Esophagus muscularis mucosa (tissue), 4 donors: ENCODE measurements around the gene SLC43A1. TPM values are rescaled to one million over a fixed set of nuclear protein-coding genes. Genes with fewer than 3 reads are reported as not detected.

Experiments used
- DNase-seq: peaks from one replicate; pipeline ENCODE4 v3.0.0-alpha.2; 2017; ENCODE audit errors: extremely low spot score
- H3K27ac ChIP-seq, 4 donors: fragments of 200-600 bp; sonication (generic); replicated peaks in 1 of 4; 1 replicate in 3 of 4; 2 replicates in 1 of 4; pipeline ENCODE4 v1.5.1; 2016 to 2019; ENCODE audit warnings: mild to moderate bottlenecking in 1 of 4
- H3K27me3 ChIP-seq, 4 donors: fragments of 200-600 bp; sonication (generic); one replicate each; pipeline versions ENCODE4 v1.5.1 to v1.6.0; 2016 to 2019
- H3K36me3 ChIP-seq, 4 donors: fragments of 200-600 bp; sonication (generic); one replicate each; pipeline ENCODE4 v1.5.1; 2016 to 2019
- H3K4me1 ChIP-seq, 4 donors: fragments of 200-600 bp; sonication (generic); one replicate each; pipeline ENCODE4 v1.5.1; 2016 to 2019
- H3K4me3 ChIP-seq, 4 donors: fragments of 200-600 bp; sonication (generic); 1 replicate in 2 of 4; 2 replicates in 2 of 4; pipeline ENCODE4 v1.5.1; 2016 to 2019; ENCODE audit warnings: mild to moderate bottlenecking in 4 of 4, moderate library complexity in 1 of 4
- H3K9me3 ChIP-seq, 4 donors: fragments of 200-600 bp; sonication (generic); 1 replicate in 3 of 4; 2 replicates in 1 of 4; pipeline ENCODE4 v1.5.1; 2016 to 2019
- EP300 ChIP-seq: sonication (generic); formaldehyde crosslinking; IDR thresholded peaks from one replicate; pipeline ENCODE4 v1.6.1; 2017; ENCODE audit warnings: antibody characterized with exemption
- POLR2A ChIP-seq: fragments of 450-650 bp; IDR thresholded peaks from one replicate; pipeline ENCODE4 v1.6.1; 2017; ENCODE audit warnings: antibody characterized with exemption, moderate library complexity, mild to moderate bottlenecking, low read depth
- POLR2AphosphoS5 ChIP-seq, 2 donors: sonication (generic); formaldehyde crosslinking; IDR thresholded peaks; one replicate each; pipeline ENCODE4 v1.6.1; 2017; ENCODE audit warnings: antibody characterized with exemption in 2 of 2
- WGBS: methylation state at CpG from one replicate; pipeline ENCODE4 v1.1.5; 2018; 5-methylcytosine and 5-hydroxymethylcytosine counted together
- intact Hi-C: fragments of 100-400 bp; cut with DNase I; formaldehyde crosslinking; loops from one replicate; pipeline ENCODE4 v1.15.1; 2023
- total RNA-seq, 4 donors: library from RNA; depleted of rRNA; stranded (reverse); fragments of >200 nt; gene quantifications; one replicate each; pipeline versions ENCODE4 v1.1.0 to v1.2.1, GENCODE V29; 2016
- TF ChIP-seq, protein P1 (sequence below), 3 experiments: fragments of 200-600 bp in 2 of 3; fragments of 450-650 bp in 1 of 3; sonication (generic) in 2 of 3; IDR thresholded peaks; one replicate each; pipeline ENCODE4 v1.5.1; 2017 to 2019; ENCODE audit warnings: antibody characterized with exemption in 3 of 3, mild to moderate bottlenecking in 2 of 3, moderate library complexity in 1 of 3

SLC43A1 gene
- total RNA-seq, 4 donors from 2014 or later: 17.7 to 33.2 (median 23.5) TPM

DNA sequence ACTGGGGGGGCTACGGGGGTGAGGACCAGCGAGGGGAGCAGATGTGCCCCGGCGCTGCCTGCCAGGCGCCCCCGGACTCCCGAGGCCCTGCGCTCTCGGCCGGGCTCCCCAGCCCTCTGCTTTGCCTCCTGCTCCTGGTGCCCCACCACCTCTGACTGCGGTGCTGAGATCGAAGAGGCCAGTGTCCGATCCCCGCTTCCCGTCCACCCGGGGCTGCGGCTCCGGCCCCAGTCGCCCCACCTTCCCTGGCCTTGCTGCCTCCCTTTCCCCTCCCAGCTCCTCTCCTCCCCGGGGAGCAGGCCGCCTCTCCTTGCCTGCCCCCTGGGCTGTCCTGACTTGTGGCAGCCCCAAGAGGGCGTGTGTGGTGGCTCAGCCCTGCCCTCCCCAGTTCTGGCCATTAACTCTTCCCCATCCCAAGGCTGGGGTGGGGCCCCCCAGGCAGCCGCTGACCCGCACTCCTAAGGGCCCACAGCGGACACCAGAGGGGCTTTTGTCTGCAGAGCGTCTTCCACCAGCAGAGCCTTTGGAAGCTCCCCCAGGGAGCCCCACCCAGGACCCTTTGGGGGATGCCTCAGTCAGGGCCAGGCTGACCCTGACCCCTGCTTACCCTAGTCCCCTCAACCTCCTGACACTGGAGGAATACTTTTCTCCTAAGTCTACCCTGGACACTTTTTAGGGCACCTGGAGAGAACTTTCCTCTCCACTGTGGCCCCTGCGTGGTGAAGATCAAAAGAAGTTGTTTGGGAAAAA is 38.6 kb downstream of the SLC43A1 start:
- TF ChIP-seq, protein P1, sequence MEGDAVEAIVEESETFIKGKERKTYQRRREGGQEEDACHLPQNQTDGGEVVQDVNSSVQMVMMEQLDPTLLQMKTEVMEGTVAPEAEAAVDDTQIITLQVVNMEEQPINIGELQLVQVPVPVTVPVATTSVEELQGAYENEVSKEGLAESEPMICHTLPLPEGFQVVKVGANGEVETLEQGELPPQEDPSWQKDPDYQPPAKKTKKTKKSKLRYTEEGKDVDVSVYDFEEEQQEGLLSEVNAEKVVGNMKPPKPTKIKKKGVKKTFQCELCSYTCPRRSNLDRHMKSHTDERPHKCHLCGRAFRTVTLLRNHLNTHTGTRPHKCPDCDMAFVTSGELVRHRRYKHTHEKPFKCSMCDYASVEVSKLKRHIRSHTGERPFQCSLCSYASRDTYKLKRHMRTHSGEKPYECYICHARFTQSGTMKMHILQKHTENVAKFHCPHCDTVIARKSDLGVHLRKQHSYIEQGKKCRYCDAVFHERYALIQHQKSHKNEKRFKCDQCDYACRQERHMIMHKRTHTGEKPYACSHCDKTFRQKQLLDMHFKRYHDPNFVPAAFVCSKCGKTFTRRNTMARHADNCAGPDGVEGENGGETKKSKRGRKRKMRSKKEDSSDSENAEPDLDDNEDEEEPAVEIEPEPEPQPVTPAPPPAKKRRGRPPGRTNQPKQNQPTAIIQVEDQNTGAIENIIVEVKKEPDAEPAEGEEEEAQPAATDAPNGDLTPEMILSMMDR (IDR thresholded peaks at IDR 0.05): peak; percentile 31 to 55 (median 34)
- TF ChIP-seq EP300 (no peak), POLR2AphosphoS5 (IDR thresholded peaks at IDR 0.05) (peak in 1 of 2 donors; percentile 27)
- Histone ChIP-seq H3K4me3 (peak overlapping the region; percentile 57 to 60 (median 58)), H3K9me3 (no peaks in the 10 kb centered on the region), H3K36me3 (no peaks in the 10 kb centered on the region), H3K4me1 (peaks cover 8 to 19% (median 17%) of the 10 kb centered on the region in 4 donors), H3K27ac (no peak overlapping the region), H3K27me3 (peaks cover 0 to 53% (median 6%) of the 10 kb centered on the region in 4 donors)
- intact Hi-C loops: no loop called here
- WGBS: 23% methylated on average over 16 of the region's 27 CpGs
- DNase-seq: no peak

- intact Hi-C loops: no loop called here
- Histone ChIP-seq H3K4me1 (peaks cover 8 to 19% (median 17%) of the 10 kb centered on the region in 4 donors), H3K36me3 (no peaks in the 10 kb centered on the region), H3K27me3 (peaks cover 0 to 54% (median 6%) of the 10 kb centered on the region in 4 donors), H3K9me3 (no peaks in the 10 kb centered on the region), H3K4me3 (peak overlapping the region; percentile 57 to 60 (median 58)), H3K27ac (no peak overlapping the region)
- 27% methylated on average over 10 of the region's 80 CpGs for WGBS
- no peak for DNase-seq
- TF ChIP-seq POLR2A: no peak
- no peak for TF ChIP-seq EP300
- TF ChIP-seq, protein P1 (IDR thresholded peaks at IDR 0.05): no peak
- no peak for TF ChIP-seq POLR2AphosphoS5 (IDR thresholded peaks at IDR 0.05)
These were observed 39.3 kb downstream of the SLC43A1 start for GRCh38 chr11:57476047-57476756.

DNA sequence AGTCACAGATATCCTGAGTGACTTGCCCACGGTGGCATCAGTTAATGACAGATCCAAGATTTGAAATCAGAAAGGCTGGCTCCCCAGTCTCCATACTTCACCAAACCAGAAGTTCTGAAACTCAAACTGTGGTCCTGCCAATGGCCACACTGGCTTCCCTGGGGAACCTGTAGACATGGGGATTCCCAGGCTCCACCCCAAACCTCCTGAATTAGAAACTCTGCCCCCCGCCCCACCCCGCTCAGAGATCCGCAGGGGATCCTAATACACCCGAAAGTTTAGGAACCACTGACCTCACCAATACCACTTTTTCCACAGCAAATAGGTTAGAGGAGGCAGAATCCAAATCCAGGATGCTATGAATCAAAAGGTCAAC is 39.8 kb downstream of the SLC43A1 start:
- intact Hi-C loops: no loop called here
- TF ChIP-seq POLR2AphosphoS5 (IDR thresholded peaks at IDR 0.05) (no peak), POLR2A (no peak), EP300 (no peak)
- TF ChIP-seq, protein P1 (IDR thresholded peaks at IDR 0.05): no peak
- Histone ChIP-seq H3K4me1 (peaks cover 8 to 19% (median 17%) of the 10 kb centered on the region in 4 donors), H3K4me3 (peak overlapping the region; percentile 57 to 60 (median 58)), H3K27ac (no peak overlapping the region), H3K27me3 (peaks cover 0 to 55% (median 6%) of the 10 kb centered on the region in 4 donors), H3K36me3 (no peaks in the 10 kb centered on the region), H3K9me3 (no peaks in the 10 kb centered on the region)
- DNase-seq: no peak
- WGBS: 68% methylated on average over 5 of the region's 5 CpGs

GRCh38 chr11:57475191-57475590 is 40.3 kb downstream of the SLC43A1 start:
- Histone ChIP-seq H3K4me1 (peaks cover 8 to 19% (median 17%) of the 10 kb centered on the region in 4 donors), H3K27ac (no peak overlapping the region), H3K4me3 (no peak overlapping the region), H3K36me3 (no peaks in the 10 kb centered on the region), H3K27me3 (peaks cover 0 to 55% (median 6%) of the 10 kb centered on the region in 4 donors), H3K9me3 (no peaks in the 10 kb centered on the region)
- 25% methylated on average over 1 of the region's 1 CpG for WGBS
- no peak for DNase-seq
- intact Hi-C loops: no loop called here
- TF ChIP-seq, protein P1 (IDR thresholded peaks at IDR 0.05): no peak
- no peak for TF ChIP-seq POLR2A
- TF ChIP-seq POLR2AphosphoS5 (IDR thresholded peaks at IDR 0.05): no peak
- TF ChIP-seq EP300: no peak
